Fibroblast of lung (primary cell): ENCODE measurements around the gene C17orf107.

Source experiments
- CTCF ChIP-seq, 2 donors: IDR thresholded peaks in 1 of 2; conservative IDR thresholded peaks in 1 of 2; 1 replicate in 1 of 2; 2 replicates in 1 of 2; pipeline ENCODE4 v1.5.1; 2011 to 2012; ENCODE audit warnings: low read length in 2 of 2, control low read depth in 1 of 2, inconsistent platforms in 1 of 2, low read depth in 1 of 2, mild to moderate bottlenecking in 1 of 2
- EZH2 ChIP-seq: IDR thresholded peaks from 2 replicates; pipeline ENCODE4 v1.5.1; 2012; ENCODE audit warnings: low read length, control low read depth, mild to moderate bottlenecking; ENCODE audit errors: missing control alignments

GRCh38 chr17:4858068-4858881 is 41.1 kb upstream of the C17orf107 start:
- no peak for TF ChIP-seq CTCF (conservative IDR thresholded peaks at IDR 0.05 in 1 of 2, IDR thresholded peaks at IDR 0.05 in 1 of 2; ENCODE audit: low read depth in 1 of 2, low read length in 2 of 2)
- no peak for TF ChIP-seq EZH2
